Measurements from ENCODE around the gene IGSF11. TPM values are rescaled to one million over a fixed set of nuclear protein-coding genes. Genes with fewer than 3 reads are reported as not detected.

IGSF11 gene
- total and polyA plus RNA-seq, 12 donors, result 0.29 to 6.1 (median 1.2) TPM

DNA sequence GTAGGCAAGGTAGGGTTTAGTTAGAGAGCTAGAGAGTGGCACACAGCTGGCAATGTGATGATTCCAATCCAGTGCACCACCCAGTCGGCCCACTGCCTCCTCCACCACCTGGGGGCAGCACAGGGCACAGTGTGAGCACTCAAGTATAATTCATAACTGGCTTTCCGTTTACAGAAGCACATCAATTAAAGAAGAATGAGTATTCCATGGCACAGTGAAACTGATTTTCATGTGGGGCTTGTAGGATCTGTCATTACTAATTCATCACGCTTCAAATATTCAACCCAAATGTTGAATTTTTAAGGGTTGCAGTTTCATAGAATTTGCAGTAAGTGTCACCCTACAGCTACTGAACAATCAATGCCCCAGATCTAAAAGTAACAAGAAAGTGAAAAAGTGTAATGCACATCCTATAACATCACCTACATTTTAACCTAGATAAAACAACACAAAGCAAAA, 149.9 kb downstream of the IGSF11 start:
- TF ChIP-seq, protein P1, sequence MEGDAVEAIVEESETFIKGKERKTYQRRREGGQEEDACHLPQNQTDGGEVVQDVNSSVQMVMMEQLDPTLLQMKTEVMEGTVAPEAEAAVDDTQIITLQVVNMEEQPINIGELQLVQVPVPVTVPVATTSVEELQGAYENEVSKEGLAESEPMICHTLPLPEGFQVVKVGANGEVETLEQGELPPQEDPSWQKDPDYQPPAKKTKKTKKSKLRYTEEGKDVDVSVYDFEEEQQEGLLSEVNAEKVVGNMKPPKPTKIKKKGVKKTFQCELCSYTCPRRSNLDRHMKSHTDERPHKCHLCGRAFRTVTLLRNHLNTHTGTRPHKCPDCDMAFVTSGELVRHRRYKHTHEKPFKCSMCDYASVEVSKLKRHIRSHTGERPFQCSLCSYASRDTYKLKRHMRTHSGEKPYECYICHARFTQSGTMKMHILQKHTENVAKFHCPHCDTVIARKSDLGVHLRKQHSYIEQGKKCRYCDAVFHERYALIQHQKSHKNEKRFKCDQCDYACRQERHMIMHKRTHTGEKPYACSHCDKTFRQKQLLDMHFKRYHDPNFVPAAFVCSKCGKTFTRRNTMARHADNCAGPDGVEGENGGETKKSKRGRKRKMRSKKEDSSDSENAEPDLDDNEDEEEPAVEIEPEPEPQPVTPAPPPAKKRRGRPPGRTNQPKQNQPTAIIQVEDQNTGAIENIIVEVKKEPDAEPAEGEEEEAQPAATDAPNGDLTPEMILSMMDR (IDR thresholded peaks at IDR 0.05), result peak; percentile 54 to 94 (median 85)
- H3K36me3 ChIP-seq, result no peaks in the 10 kb centered on the region
- H3K4me1 ChIP-seq, result no peaks in the 10 kb centered on the region
- peaks cover 0 to 36% (median 14%) of the 10 kb centered on the region in 7 donors for H3K27me3 ChIP-seq
- H3K4me3 ChIP-seq, result no peak overlapping the region
- no peak overlapping the region for H3K27ac ChIP-seq
- 0 to 3% methylated on average over 3 of the region's 3 CpGs for WGBS, 2 donors
- H3K9me3 ChIP-seq, result no peaks in the 10 kb centered on the region
- DNase-seq (peak; percentile 56 to 75), ATAC-seq (peak; percentile 67 to 87 (median 83))
- intact Hi-C loops (cut with DNase I), result loop anchor here (1.0 to 10.0 kb wide), 12 partner anchors 148 to 800 kb away; partner anchors contain the start of genes IGSF11 (in 8 of the 10) and B4GALT4 (in 4 of the 10)

DNA sequence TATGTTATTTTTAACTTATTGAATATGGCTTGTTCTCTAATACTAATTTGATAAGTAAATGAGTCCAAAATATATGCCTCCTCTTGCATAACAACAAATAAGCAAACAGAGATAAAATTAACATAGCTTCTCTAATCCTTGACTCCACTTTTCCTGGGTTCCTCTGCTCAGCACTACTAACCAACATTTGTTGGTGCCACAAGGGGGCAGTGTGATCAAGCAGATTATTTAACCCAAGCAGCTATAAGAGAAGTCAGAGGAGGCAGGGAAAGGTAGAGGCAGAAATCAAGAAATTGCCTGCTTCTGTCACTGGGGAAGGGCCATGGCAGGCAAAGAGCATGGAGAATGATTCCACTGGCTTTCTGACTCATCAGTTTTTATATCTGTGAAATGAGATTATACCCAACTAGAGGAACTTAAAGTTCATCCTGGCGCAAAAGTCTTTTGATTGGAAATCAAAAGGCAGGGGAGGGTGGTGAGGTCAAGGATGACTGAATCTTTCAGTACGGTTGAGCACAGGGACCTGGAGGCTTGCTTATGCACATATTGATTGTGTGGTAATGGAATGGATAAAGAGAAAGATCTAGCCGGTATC, 152.2 kb downstream of the IGSF11 start:
- Histone ChIP-seq H3K4me1 (no peaks in the 10 kb centered on the region), H3K36me3 (no peaks in the 10 kb centered on the region), H3K27me3 (peaks cover 0 to 25% (median 12%) of the 10 kb centered on the region in 7 donors), H3K4me3 (no peak overlapping the region), H3K9me3 (no peaks in the 10 kb centered on the region), H3K27ac (no peak overlapping the region)
- DNase-seq, result peak in 1 of 2 donors; percentile 51
- 63 to 65% methylated on average over 3 of the region's 3 CpGs for WGBS, 2 donors
- TF ChIP-seq, protein P1 (IDR thresholded peaks at IDR 0.05), result peak; percentile 42 to 82 (median 78)
- intact Hi-C loops (cut with DNase I), result loop anchor here in 8 of 10 donors (1.0 to 10.0 kb wide), 9 partner anchors 152 to 802 kb away; partner anchors contain the start of genes B4GALT4 (in 4 of the 8) and IGSF11 (in 1 of the 8)
- peak in 7 of 8 donors; percentile 52 to 79 (median 64) for ATAC-seq

DNA sequence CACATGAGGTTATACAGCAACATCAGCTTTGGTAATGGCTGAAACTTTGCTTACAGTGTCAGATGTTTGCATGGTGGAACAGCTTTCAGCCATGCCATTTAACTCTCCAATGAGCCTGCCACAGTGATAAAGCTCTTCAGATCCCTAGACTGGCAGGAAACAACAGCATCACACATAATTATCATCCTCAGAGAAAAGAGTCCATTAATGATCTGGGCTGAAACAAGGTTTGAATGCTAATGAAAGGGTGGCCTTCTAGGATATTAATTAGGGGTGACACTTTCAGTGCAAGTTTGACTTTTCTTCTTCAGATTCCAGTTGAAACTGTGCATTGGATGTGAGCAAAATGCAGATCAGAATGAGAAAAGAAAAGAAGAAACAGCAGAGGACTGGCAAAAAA, 166.6 kb downstream of the IGSF11 start:
- ATAC-seq (no peak), DNase-seq (no peak)
- no peak overlapping the region for H3K4me3 ChIP-seq
- no peak overlapping the region for H3K27ac ChIP-seq
- intact Hi-C loops (cut with DNase I), result no loop called here
- H3K4me1 ChIP-seq, result no peaks in the 10 kb centered on the region
- no peaks in the 10 kb centered on the region for H3K36me3 ChIP-seq
- TF ChIP-seq, protein P1 (IDR thresholded peaks at IDR 0.05), result no peak
- H3K9me3 ChIP-seq, result peaks cover 0 to 9% (median 0%) of the 10 kb centered on the region in 11 donors
- peaks cover 0 to 7% (median 0%) of the 10 kb centered on the region in 7 donors for H3K27me3 ChIP-seq

DNA sequence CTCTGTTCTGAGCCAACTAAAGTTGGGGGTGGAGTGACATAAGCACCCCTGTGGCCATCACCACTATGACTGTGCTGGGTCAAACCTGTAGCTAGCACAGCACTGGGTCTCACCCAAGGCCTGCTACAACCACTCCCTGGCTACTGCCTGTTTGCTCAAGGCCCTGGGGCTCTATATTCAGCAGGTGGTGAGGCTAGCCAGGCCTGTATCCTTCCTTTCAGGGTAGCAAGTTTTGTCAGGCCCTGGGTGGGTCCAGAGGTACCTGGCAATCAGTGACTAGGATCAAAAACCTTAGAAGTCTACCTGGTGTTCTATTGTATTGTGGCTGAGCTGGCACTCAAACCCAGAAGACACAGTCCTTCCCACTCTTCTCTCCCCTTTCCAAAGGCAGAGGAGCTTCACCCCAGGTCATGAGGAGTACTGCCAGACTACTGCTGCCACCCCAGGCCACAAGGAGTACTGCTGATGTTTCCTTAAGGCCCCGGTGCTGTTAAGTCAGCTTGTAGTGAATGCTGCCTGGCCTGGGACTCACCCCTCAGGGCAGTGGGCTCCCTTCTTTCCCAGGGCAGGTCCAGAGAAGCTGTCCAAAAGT, 170.8 kb downstream of the IGSF11 start:
- Histone ChIP-seq H3K4me3 (no peak overlapping the region), H3K9me3 (peaks cover 0 to 7% (median 0%) of the 10 kb centered on the region in 11 donors), H3K27ac (no peak overlapping the region), H3K27me3 (no peaks in the 10 kb centered on the region), H3K4me1 (no peaks in the 10 kb centered on the region), H3K36me3 (no peaks in the 10 kb centered on the region)
- ATAC-seq, result no peak
- intact Hi-C loops (cut with DNase I), result no loop called here
- WGBS, 2 donors, result 61 to 67% methylated on average over 1 of the region's 1 CpG
- no peak for DNase-seq
- TF ChIP-seq, protein P1 (IDR thresholded peaks at IDR 0.05), result no peak

Measured in heart right ventricle (tissue), 16 donors.